Neural cell (in vitro differentiated cells): ENCODE results near the gene ARHGEF39.

Experiments used
- CTCF ChIP-seq: fragments of 450-650 bp; IDR thresholded peaks from 2 replicates; pipeline ENCODE4 v1.5.1; 2014; ENCODE audit warnings: antibody characterized with exemption, mild to moderate bottlenecking, moderate library complexity; ENCODE audit not compliant: poor library complexity, severe bottlenecking
- EZH2 ChIP-seq: fragments of 200-600, 300-800 bp; shearing (Covaris generic), sonication (generic); IDR thresholded peaks from 2 replicates; pipeline ENCODE4 v1.6.1; 2014; ENCODE audit warnings: antibody characterized with exemption, low read length, borderline replicate concordance, mild to moderate bottlenecking; ENCODE audit not compliant: insufficient read depth, poor library complexity, severe bottlenecking
- MXI1 ChIP-seq: fragments of 450-650 bp; conservative IDR thresholded peaks from 2 replicates; pipeline ENCODE4 v1.6.1; 2014; ENCODE audit warnings: antibody characterized with exemption, mild to moderate bottlenecking; ENCODE audit not compliant: poor library complexity, severe bottlenecking
- POLR2AphosphoS5 ChIP-seq: IDR thresholded peaks from 2 replicates; pipeline ENCODE4 v1.6.1; 2012
- RAD21 ChIP-seq: fragments of 450-650 bp; conservative IDR thresholded peaks from 2 replicates; pipeline ENCODE4 v1.6.1; 2014; ENCODE audit warnings: antibody characterized with exemption, mild to moderate bottlenecking, moderate library complexity
- REST ChIP-seq: IDR thresholded peaks from 2 replicates; pipeline ENCODE4 v1.6.1; 2012; ENCODE audit warnings: borderline replicate concordance
- TAF1 ChIP-seq: IDR thresholded peaks from 2 replicates; pipeline ENCODE4 v1.6.1; 2012; ENCODE audit warnings: low read depth

- no peak for TF ChIP-seq CTCF
- no peak for TF ChIP-seq POLR2AphosphoS5
- no peak for TF ChIP-seq REST
- TF ChIP-seq RAD21 = no peak
- TF ChIP-seq MXI1 = no peak
- no peak for TF ChIP-seq EZH2
- TF ChIP-seq TAF1 = no peak
Observed at GRCh38 chr9:35711501-35712428, 46.8 kb upstream of the ARHGEF39 start.
